ENCODE measurements around the gene JAG1. TPM values are rescaled to one million over a fixed set of nuclear protein-coding genes. Genes with fewer than 3 reads are reported as not detected.

JAG1 gene
- total RNA-seq, 1 donor from 2014 or later = 278 TPM

DNA sequence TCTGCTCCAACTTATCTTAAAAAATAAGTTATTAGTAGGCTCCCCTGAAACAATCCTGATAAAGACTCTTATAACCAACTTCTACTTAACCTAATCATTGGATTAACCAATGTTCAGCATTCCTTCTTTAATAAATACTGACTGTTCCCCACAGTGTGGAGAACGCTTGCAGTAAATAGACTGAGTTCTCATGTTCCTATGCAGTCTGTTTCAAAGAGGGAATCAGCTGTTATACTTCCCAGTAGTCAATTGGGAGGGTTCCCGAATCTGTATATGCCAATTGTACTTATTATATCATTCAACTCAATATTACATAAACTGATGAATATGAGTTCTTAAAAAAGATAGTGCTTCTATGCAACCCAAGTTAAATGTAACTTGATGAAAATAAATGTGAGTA is 9.7 kb upstream of the JAG1 start:
- H3K27me3 Mint-ChIP-seq (ENCODE audit: low read depth, unreplicated experiment) = no peaks in the 10 kb centered on the region
- DNase-seq (ENCODE audit: low read depth) = no peak
- H3K27me3 ChIP-seq (ENCODE audit: insufficient read depth, low read length) = no peaks in the 10 kb centered on the region
- no peak overlapping the region for H3K9ac ChIP-seq (ENCODE audit: low read length)
- H2AFZ ChIP-seq (ENCODE audit: low read depth, low read length) = no peak overlapping the region
- H3K9me3 Mint-ChIP-seq (ENCODE audit: unreplicated experiment) = peaks cover 3% of the 10 kb centered on the region
- H3K4me2 ChIP-seq (ENCODE audit: low read length) = no peak overlapping the region
- H3K79me2 ChIP-seq (ENCODE audit: insufficient read depth, low read length) = no peaks in the 10 kb centered on the region
- H4K20me1 ChIP-seq (ENCODE audit: insufficient read depth, low read length) = no peaks in the 10 kb centered on the region
- no peak overlapping the region for H3K27ac Mint-ChIP-seq (ENCODE audit: unreplicated experiment)
- H3K36me3 ChIP-seq (ENCODE audit: insufficient read depth, low read length) = no peaks in the 10 kb centered on the region
- no peak overlapping the region for H3K4me3 Mint-ChIP-seq (ENCODE audit: unreplicated experiment)
- no peak overlapping the region for H3K27ac ChIP-seq (ENCODE audit: low read depth, low read length)
- TF ChIP-seq, protein P1, sequence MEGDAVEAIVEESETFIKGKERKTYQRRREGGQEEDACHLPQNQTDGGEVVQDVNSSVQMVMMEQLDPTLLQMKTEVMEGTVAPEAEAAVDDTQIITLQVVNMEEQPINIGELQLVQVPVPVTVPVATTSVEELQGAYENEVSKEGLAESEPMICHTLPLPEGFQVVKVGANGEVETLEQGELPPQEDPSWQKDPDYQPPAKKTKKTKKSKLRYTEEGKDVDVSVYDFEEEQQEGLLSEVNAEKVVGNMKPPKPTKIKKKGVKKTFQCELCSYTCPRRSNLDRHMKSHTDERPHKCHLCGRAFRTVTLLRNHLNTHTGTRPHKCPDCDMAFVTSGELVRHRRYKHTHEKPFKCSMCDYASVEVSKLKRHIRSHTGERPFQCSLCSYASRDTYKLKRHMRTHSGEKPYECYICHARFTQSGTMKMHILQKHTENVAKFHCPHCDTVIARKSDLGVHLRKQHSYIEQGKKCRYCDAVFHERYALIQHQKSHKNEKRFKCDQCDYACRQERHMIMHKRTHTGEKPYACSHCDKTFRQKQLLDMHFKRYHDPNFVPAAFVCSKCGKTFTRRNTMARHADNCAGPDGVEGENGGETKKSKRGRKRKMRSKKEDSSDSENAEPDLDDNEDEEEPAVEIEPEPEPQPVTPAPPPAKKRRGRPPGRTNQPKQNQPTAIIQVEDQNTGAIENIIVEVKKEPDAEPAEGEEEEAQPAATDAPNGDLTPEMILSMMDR (IDR thresholded peaks at IDR 0.05; ENCODE audit: insufficient read depth, low read depth, low read length) = no peak
- TF ChIP-seq EZH2 (IDR thresholded peaks at IDR 0.05; ENCODE audit: insufficient read depth, low read length) = no peak
- H3K4me1 ChIP-seq (ENCODE audit: insufficient read depth, low read length) = peaks cover 4% of the 10 kb centered on the region
- no peaks in the 10 kb centered on the region for H3K9me3 ChIP-seq (ENCODE audit: insufficient read depth, low read depth, low read length)
- H3K36me3 Mint-ChIP-seq (ENCODE audit: low read depth, unreplicated experiment) = no peaks in the 10 kb centered on the region
- FAIRE-seq = no peak
- H3K4me1 Mint-ChIP-seq (ENCODE audit: low read depth, unreplicated experiment) = peaks cover 10% of the 10 kb centered on the region
- H3K4me3 ChIP-seq (ENCODE audit: insufficient read depth, low read depth, low read length) = no peak overlapping the region

DNA sequence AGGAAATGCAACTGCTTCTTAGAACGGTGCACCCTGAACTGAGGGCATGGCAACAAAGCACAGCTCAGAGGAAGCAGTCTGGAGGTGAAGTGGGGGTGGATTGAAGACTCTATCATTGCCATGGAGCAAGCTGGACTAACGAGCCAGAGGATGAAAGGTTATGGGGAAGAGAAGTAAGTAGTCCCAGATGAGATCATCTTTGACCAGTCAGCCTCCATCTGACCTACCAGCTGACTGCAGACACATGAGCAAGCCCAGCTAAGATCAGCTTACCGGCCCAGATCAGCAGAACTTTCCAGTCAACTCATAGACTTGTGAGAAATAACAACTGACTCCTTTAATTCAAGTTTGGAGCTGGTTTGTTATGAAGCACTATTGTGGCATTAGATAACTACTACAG is 9.1 kb upstream of the JAG1 start:
- H3K27me3 ChIP-seq (ENCODE audit: insufficient read depth, low read length) = no peaks in the 10 kb centered on the region
- no peaks in the 10 kb centered on the region for H4K20me1 ChIP-seq (ENCODE audit: insufficient read depth, low read length)
- no peaks in the 10 kb centered on the region for H3K36me3 Mint-ChIP-seq (ENCODE audit: low read depth, unreplicated experiment)
- H3K4me2 ChIP-seq (ENCODE audit: low read length) = no peak overlapping the region
- TF ChIP-seq EZH2 (IDR thresholded peaks at IDR 0.05; ENCODE audit: insufficient read depth, low read length) = no peak
- TF ChIP-seq, protein P1 (IDR thresholded peaks at IDR 0.05; ENCODE audit: insufficient read depth, low read depth, low read length) = no peak
- DNase-seq (ENCODE audit: low read depth) (no peak), FAIRE-seq (no peak)
- no peaks in the 10 kb centered on the region for H3K36me3 ChIP-seq (ENCODE audit: insufficient read depth, low read length)
- H3K9ac ChIP-seq (ENCODE audit: low read length) = no peak overlapping the region
- no peaks in the 10 kb centered on the region for H3K9me3 ChIP-seq (ENCODE audit: insufficient read depth, low read depth, low read length)
- H3K27me3 Mint-ChIP-seq (ENCODE audit: low read depth, unreplicated experiment) = no peaks in the 10 kb centered on the region
- peaks cover 4% of the 10 kb centered on the region for H3K4me1 ChIP-seq (ENCODE audit: insufficient read depth, low read length)
- H3K79me2 ChIP-seq (ENCODE audit: insufficient read depth, low read length) = no peaks in the 10 kb centered on the region
- H3K27ac Mint-ChIP-seq (ENCODE audit: unreplicated experiment) = no peak overlapping the region
- no peak overlapping the region for H3K27ac ChIP-seq (ENCODE audit: low read depth, low read length)
- no peak overlapping the region for H2AFZ ChIP-seq (ENCODE audit: low read depth, low read length)
- no peak overlapping the region for H3K4me3 Mint-ChIP-seq (ENCODE audit: unreplicated experiment)
- H3K9me3 Mint-ChIP-seq (ENCODE audit: unreplicated experiment) = peaks cover 3% of the 10 kb centered on the region
- no peak overlapping the region for H3K4me3 ChIP-seq (ENCODE audit: insufficient read depth, low read depth, low read length)
- H3K4me1 Mint-ChIP-seq (ENCODE audit: low read depth, unreplicated experiment) = peaks cover 11% of the 10 kb centered on the region

DNA sequence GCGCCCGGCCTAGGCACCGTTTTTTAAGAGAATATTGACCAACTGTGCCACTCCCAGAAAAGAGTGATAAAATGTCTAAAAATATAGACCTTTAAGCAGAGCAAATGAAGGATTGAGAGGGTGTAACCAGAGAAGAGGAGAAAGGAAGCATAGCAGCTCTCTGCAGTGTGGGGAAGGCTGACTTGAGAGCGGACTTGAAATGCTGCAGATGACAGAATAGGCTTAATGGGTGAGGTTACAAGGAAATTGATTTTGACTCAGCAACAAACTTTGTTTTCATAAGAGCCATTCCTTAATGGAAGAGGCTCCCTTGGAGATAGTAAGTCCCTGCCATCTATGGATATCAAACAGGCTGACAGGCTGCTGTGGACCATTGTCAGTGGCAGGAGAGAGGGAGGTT is 7.7 kb upstream of the JAG1 start:
- no peak for DNase-seq (ENCODE audit: low read depth)
- Histone ChIP-seq H3K27me3 (ENCODE audit: insufficient read depth, low read length) (no peaks in the 10 kb centered on the region), H4K20me1 (ENCODE audit: insufficient read depth, low read length) (no peaks in the 10 kb centered on the region), H3K79me2 (ENCODE audit: insufficient read depth, low read length) (no peaks in the 10 kb centered on the region), H3K27ac (ENCODE audit: low read depth, low read length) (no peak overlapping the region), H3K36me3 (ENCODE audit: insufficient read depth, low read length) (no peaks in the 10 kb centered on the region), H3K9me3 (ENCODE audit: insufficient read depth, low read depth, low read length) (no peaks in the 10 kb centered on the region), H3K9ac (ENCODE audit: low read length) (no peak overlapping the region), H3K4me2 (ENCODE audit: low read length) (no peak overlapping the region), H2AFZ (ENCODE audit: low read depth, low read length) (no peak overlapping the region), H3K4me1 (ENCODE audit: insufficient read depth, low read length) (peaks cover 4% of the 10 kb centered on the region), H3K4me3 (ENCODE audit: insufficient read depth, low read depth, low read length) (no peak overlapping the region)
- TF ChIP-seq, protein P1 (IDR thresholded peaks at IDR 0.05; ENCODE audit: insufficient read depth, low read depth, low read length) = no peak
- no peak for TF ChIP-seq EZH2 (IDR thresholded peaks at IDR 0.05; ENCODE audit: insufficient read depth, low read length)
- peaks cover 14% of the 10 kb centered on the region for H3K4me1 Mint-ChIP-seq (ENCODE audit: low read depth, unreplicated experiment)
- no peak overlapping the region for H3K4me3 Mint-ChIP-seq (ENCODE audit: unreplicated experiment)
- peaks cover 3% of the 10 kb centered on the region for H3K9me3 Mint-ChIP-seq (ENCODE audit: unreplicated experiment)
- H3K27me3 Mint-ChIP-seq (ENCODE audit: low read depth, unreplicated experiment) = no peaks in the 10 kb centered on the region
- FAIRE-seq = no peak
- no peak overlapping the region for H3K27ac Mint-ChIP-seq (ENCODE audit: unreplicated experiment)
- no peaks in the 10 kb centered on the region for H3K36me3 Mint-ChIP-seq (ENCODE audit: low read depth, unreplicated experiment)

All from astrocyte (in vitro differentiated cells and primary cell).